Osteoblast (primary cell): ENCODE measurements around the gene GRK2. TPM values are rescaled to one million over a fixed set of nuclear protein-coding genes. Genes with fewer than 3 reads are reported as not detected.
A peak's percentile ranks its signal among the peaks of the same experiment; 100 is the strongest.

Experiments
- DNase-seq: peaks from one replicate; pipeline ENCODE4 v3.0.0; 2011; ENCODE audit warnings: low spot score, mixed read lengths; ENCODE audit not compliant: insufficient read length; ENCODE audit errors: missing footprints
- H2AFZ ChIP-seq: 2 replicates; pipeline ENCODE4 v1.6.0; 2011; ENCODE audit warnings: mild to moderate bottlenecking, low read length
- H3K27ac ChIP-seq: 2 replicates; pipeline ENCODE4 v1.5.1; 2011; ENCODE audit warnings: mild to moderate bottlenecking, low read depth, low read length, moderate library complexity
- H3K27me3 ChIP-seq: 2 replicates; pipeline ENCODE4 v1.6.0; 2012; ENCODE audit warnings: mild to moderate bottlenecking, control low read depth, inconsistent platforms, low read length, moderate library complexity; ENCODE audit not compliant: insufficient read depth
- H3K36me3 ChIP-seq: 2 replicates; pipeline ENCODE4 v1.5.1; 2011; ENCODE audit warnings: mild to moderate bottlenecking, low read length, control low read depth, moderate library complexity; ENCODE audit not compliant: insufficient read depth
- H3K4me1 ChIP-seq: 2 replicates; pipeline ENCODE4 v1.5.1; 2011; ENCODE audit warnings: mild to moderate bottlenecking, low read length, control low read depth, moderate library complexity; ENCODE audit not compliant: insufficient read depth
- H3K4me2 ChIP-seq: 2 replicates; pipeline ENCODE4 v1.6.0; 2011; ENCODE audit warnings: mild to moderate bottlenecking, low read length; ENCODE audit not compliant: insufficient read depth
- H3K4me3 ChIP-seq: fragments of 200-600 bp; sonication (generic); 3 replicates; pipeline ENCODE4 v1.5.1; 2012; ENCODE audit warnings: mild to moderate bottlenecking, low read length, inconsistent platforms; ENCODE audit not compliant: insufficient read depth
- H3K79me2 ChIP-seq: 2 replicates; pipeline ENCODE4 v1.6.0; 2012; ENCODE audit warnings: mild to moderate bottlenecking, low read length, control low read depth, inconsistent platforms; ENCODE audit not compliant: insufficient read depth
- H3K9me3 ChIP-seq: 2 replicates; pipeline ENCODE4 v1.5.1; 2011; ENCODE audit warnings: low read depth, low read length, control low read depth
- H4K20me1 ChIP-seq: 2 replicates; pipeline ENCODE4 v1.6.0; 2012; ENCODE audit warnings: mild to moderate bottlenecking, low read length, control low read depth; ENCODE audit not compliant: insufficient read depth
- total RNA-seq: library from RNA; depleted of rRNA; stranded (reverse); fragments of >200 nt; gene quantifications from 2 replicates; pipeline ENCODE4 v1.2.3, GENCODE V29; 2012
- TF ChIP-seq, protein P1 (sequence below): IDR thresholded peaks from 2 replicates; pipeline ENCODE4 v1.5.1; 2011; ENCODE audit warnings: mild to moderate bottlenecking, low read depth, low read length, moderate library complexity; ENCODE audit errors: extremely low read depth

Gene GRK2
- total RNA-seq, 1 donor: 21.4 TPM

- Histone ChIP-seq H3K4me2 (no peak overlapping the region), H3K79me2 (peaks cover 25% of the 10 kb centered on the region), H4K20me1 (peaks cover 3% of the 10 kb centered on the region), H3K36me3 (peaks cover 68% of the 10 kb centered on the region), H3K9me3 (no peaks in the 10 kb centered on the region), H3K4me3 (no peak overlapping the region), H3K27me3 (no peaks in the 10 kb centered on the region), H2AFZ (no peak overlapping the region), H3K27ac (no peak overlapping the region), H3K4me1 (peaks cover 6% of the 10 kb centered on the region)
- DNase-seq: peak; percentile 73
- TF ChIP-seq, protein P1, sequence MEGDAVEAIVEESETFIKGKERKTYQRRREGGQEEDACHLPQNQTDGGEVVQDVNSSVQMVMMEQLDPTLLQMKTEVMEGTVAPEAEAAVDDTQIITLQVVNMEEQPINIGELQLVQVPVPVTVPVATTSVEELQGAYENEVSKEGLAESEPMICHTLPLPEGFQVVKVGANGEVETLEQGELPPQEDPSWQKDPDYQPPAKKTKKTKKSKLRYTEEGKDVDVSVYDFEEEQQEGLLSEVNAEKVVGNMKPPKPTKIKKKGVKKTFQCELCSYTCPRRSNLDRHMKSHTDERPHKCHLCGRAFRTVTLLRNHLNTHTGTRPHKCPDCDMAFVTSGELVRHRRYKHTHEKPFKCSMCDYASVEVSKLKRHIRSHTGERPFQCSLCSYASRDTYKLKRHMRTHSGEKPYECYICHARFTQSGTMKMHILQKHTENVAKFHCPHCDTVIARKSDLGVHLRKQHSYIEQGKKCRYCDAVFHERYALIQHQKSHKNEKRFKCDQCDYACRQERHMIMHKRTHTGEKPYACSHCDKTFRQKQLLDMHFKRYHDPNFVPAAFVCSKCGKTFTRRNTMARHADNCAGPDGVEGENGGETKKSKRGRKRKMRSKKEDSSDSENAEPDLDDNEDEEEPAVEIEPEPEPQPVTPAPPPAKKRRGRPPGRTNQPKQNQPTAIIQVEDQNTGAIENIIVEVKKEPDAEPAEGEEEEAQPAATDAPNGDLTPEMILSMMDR: no peak
Observed at GRCh38 chr11:67282155-67282875, 16.0 kb downstream of the GRK2 start.

DNA sequence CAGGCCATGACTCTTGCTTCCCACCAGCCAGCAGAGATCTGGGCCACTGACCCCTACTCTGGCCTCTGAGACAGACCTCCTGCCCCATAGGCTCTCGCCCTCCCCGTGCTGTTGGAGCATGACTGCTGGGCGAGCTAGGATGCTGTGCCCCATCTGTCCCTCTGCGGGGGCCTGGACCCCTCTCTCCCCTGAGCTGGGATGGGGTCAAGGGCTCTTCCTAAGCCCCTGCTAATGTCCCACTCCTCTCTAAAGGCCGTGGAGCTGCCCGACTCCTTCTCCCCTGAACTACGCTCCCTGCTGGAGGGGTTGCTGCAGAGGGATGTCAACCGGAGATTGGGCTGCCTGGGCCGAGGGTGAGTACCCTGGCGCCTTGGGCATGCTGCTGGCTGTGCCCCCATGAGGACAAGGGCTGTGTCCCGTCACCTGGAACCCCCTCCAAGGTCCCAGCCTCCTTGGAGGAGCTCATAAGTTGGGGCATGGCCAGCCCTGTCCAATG is 16.7 kb downstream of the GRK2 start:
- peak; percentile 62 for DNase-seq
- Histone ChIP-seq H3K27ac (no peak overlapping the region), H3K79me2 (peaks cover 19% of the 10 kb centered on the region), H2AFZ (no peak overlapping the region), H4K20me1 (peaks cover 3% of the 10 kb centered on the region), H3K36me3 (peaks cover 68% of the 10 kb centered on the region), H3K4me2 (no peak overlapping the region), H3K4me1 (peaks cover 3% of the 10 kb centered on the region), H3K27me3 (no peaks in the 10 kb centered on the region), H3K9me3 (no peaks in the 10 kb centered on the region), H3K4me3 (no peak overlapping the region)
- TF ChIP-seq, protein P1: no peak

GRCh38 chr11:67283481-67283963 is 17.2 kb downstream of the GRK2 start:
- no peaks in the 10 kb centered on the region for H3K9me3 ChIP-seq
- H3K36me3 ChIP-seq: peaks cover 68% of the 10 kb centered on the region
- H3K4me1 ChIP-seq: peaks cover 7% of the 10 kb centered on the region
- peaks cover 13% of the 10 kb centered on the region for H3K79me2 ChIP-seq
- no peaks in the 10 kb centered on the region for H3K27me3 ChIP-seq
- H4K20me1 ChIP-seq: peaks cover 3% of the 10 kb centered on the region
- TF ChIP-seq, protein P1: no peak
- H3K4me3 ChIP-seq: no peak overlapping the region
- no peak overlapping the region for H2AFZ ChIP-seq
- peak; percentile 72 for DNase-seq
- H3K27ac ChIP-seq: no peak overlapping the region
- H3K4me2 ChIP-seq: no peak overlapping the region

DNA sequence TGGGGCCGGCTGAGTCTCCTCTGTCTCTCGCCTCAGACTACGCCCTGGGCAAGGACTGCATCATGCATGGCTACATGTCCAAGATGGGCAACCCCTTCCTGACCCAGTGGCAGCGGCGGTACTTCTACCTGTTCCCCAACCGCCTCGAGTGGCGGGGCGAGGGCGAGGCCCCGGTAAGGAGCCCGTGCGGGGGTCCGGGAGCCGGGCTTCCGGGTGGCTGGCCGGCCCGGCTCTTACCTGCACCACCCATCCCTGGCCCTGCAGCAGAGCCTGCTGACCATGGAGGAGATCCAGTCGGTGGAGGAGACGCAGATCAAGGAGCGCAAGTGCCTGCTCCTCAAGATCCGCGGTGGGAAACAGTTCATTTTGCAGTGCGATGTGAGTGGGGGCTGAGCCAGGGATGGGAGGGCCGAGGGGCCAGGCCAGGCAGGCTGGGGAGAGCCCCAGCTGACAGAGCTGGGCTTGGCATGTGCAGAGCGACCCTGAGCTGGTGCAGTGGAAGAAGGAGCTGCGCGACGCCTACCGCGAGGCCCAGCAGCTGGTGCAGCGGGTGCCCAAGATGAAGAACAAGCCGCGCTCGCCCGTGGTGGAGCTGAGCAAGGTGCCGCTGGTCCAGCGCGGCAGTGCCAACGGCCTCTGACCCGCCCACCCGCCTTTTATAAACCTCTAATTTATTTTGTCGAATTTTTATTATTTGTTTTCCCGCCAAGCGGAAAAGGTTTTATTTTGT is 18.7 kb downstream of the GRK2 start:
- peak; percentile 62 for DNase-seq
- no peaks in the 10 kb centered on the region for H3K9me3 ChIP-seq
- TF ChIP-seq, protein P1: no peak
- peaks cover 3% of the 10 kb centered on the region for H4K20me1 ChIP-seq
- no peak overlapping the region for H2AFZ ChIP-seq
- no peak overlapping the region for H3K4me2 ChIP-seq
- H3K36me3 ChIP-seq: peaks cover 60% of the 10 kb centered on the region
- no peak overlapping the region for H3K27ac ChIP-seq
- H3K79me2 ChIP-seq: peaks cover 7% of the 10 kb centered on the region
- H3K27me3 ChIP-seq: no peaks in the 10 kb centered on the region
- peaks cover 8% of the 10 kb centered on the region for H3K4me1 ChIP-seq
- no peak overlapping the region for H3K4me3 ChIP-seq
